ENCODE results near the gene CERS6.

The CERS6 gene

GRCh38 chr2:168801961-168802858, 346.1 kb downstream of the CERS6 start, which contains the start of gene NOSTRIN:
Gene NOSTRIN (plus strand): TSS chr2:168802637. CDS start chr2:168802647, 10 bp downstream.
- DNase-seq (ENCODE audit: low read depth): no peak

- DNase-seq (ENCODE audit: low read depth): no peak
These were observed 347.0 kb downstream of the CERS6 start for GRCh38 chr2:168802859-168803725.

- no peak for DNase-seq (ENCODE audit: low read depth)
These were observed 348.1 kb downstream of the CERS6 start for GRCh38 chr2:168804214-168804613.

- no peak for DNase-seq (ENCODE audit: low read depth)
These were observed 349.5 kb downstream of the CERS6 start for GRCh38 chr2:168805615-168806014.

GRCh38 chr2:168809537-168809936, 353.5 kb downstream of the CERS6 start:
- DNase-seq (ENCODE audit: low read depth): no peak

- no peak for DNase-seq (ENCODE audit: low read depth)
These were observed 354.2 kb downstream of the CERS6 start for GRCh38 chr2:168810235-168810634.

- DNase-seq (ENCODE audit: low read depth): no peak
These were observed 355.6 kb downstream of the CERS6 start for GRCh38 chr2:168811696-168812095.

- DNase-seq (ENCODE audit: low read depth): no peak
These were observed 358.0 kb downstream of the CERS6 start for GRCh38 chr2:168814046-168814445.

GRCh38 chr2:168814939-168815907, 359.2 kb downstream of the CERS6 start:
- no peak for DNase-seq (ENCODE audit: low read depth)

GRCh38 chr2:168816369-168816768, 360.3 kb downstream of the CERS6 start:
- no peak for DNase-seq (ENCODE audit: low read depth)

- DNase-seq (ENCODE audit: low read depth): no peak
These were observed 363.1 kb downstream of the CERS6 start for GRCh38 chr2:168819050-168819715.

GRCh38 chr2:168819829-168820489, 363.9 kb downstream of the CERS6 start:
- no peak for DNase-seq (ENCODE audit: low read depth)

- DNase-seq (ENCODE audit: low read depth): no peak
These were observed 365.5 kb downstream of the CERS6 start for GRCh38 chr2:168821577-168821976.

GRCh38 chr2:168821992-168822391, 365.9 kb downstream of the CERS6 start:
- no peak for DNase-seq (ENCODE audit: low read depth)

Data from T-helper 22 cell (primary cell).